Nephron (organoid): Measurements from ENCODE around the gene TMC5.

Experiments
- H3K27ac Mint-ChIP-seq, 3 experiments: 2 replicates each; pipeline ENCODE4 v1.8.0; 2020; ENCODE audit warnings: mixed read lengths in 3 of 3, mild to moderate bottlenecking in 2 of 3, moderate library complexity in 1 of 3
- H3K27me3 Mint-ChIP-seq: 2 replicates; pipeline ENCODE4 v1.8.0; 2021; ENCODE audit warnings: low read depth, mild to moderate bottlenecking, moderate library complexity, mixed read lengths
- H3K36me3 Mint-ChIP-seq: 2 replicates; pipeline ENCODE4 v1.8.0; 2020; ENCODE audit warnings: low read depth, mixed read lengths
- H3K4me1 Mint-ChIP-seq: 2 replicates; pipeline ENCODE4 v1.8.0; 2020; ENCODE audit warnings: mixed read lengths
- H3K4me3 Mint-ChIP-seq, 3 experiments: 2 replicates each; pipeline ENCODE4 v1.8.0; 2020; ENCODE audit warnings: mild to moderate bottlenecking in 3 of 3, mixed read lengths in 3 of 3, moderate library complexity in 2 of 3
- H3K9me3 Mint-ChIP-seq: 2 replicates; pipeline ENCODE4 v1.8.0; 2020; ENCODE audit warnings: mixed read lengths
- CTCF ChIP-seq, 3 experiments: fragments of 200-600 bp; sonication (generic); IDR thresholded peaks; one replicate each; pipeline ENCODE4 v1.5.0; 2021; ENCODE audit warnings: antibody characterized with exemption in 3 of 3; ENCODE audit not compliant: unreplicated experiment in 3 of 3

TMC5 gene

GRCh38 chr16:19458722-19459379, 41.2 kb downstream of the TMC5 start:
- Mint-ChIP-seq H3K27me3 (peaks cover 4% of the 10 kb centered on the region), H3K4me3 (no peak overlapping the region), H3K9me3 (no peaks in the 10 kb centered on the region), H3K27ac (no peak overlapping the region), H3K36me3 (no peaks in the 10 kb centered on the region), H3K4me1 (no peaks in the 10 kb centered on the region)
- TF ChIP-seq CTCF (IDR thresholded peaks at IDR 0.05; ENCODE audit: unreplicated experiment in 3 of 3): no peak

GRCh38 chr16:19460397-19460796, 42.7 kb downstream of the TMC5 start:
- no peaks in the 10 kb centered on the region for H3K9me3 Mint-ChIP-seq
- H3K4me1 Mint-ChIP-seq: no peaks in the 10 kb centered on the region
- H3K27me3 Mint-ChIP-seq: peaks cover 4% of the 10 kb centered on the region
- no peaks in the 10 kb centered on the region for H3K36me3 Mint-ChIP-seq
- H3K27ac Mint-ChIP-seq: no peak overlapping the region
- H3K4me3 Mint-ChIP-seq: no peak overlapping the region
- no peak for TF ChIP-seq CTCF (IDR thresholded peaks at IDR 0.05; ENCODE audit: unreplicated experiment in 3 of 3)

GRCh38 chr16:19463468-19464315, 46.0 kb downstream of the TMC5 start:
- no peaks in the 10 kb centered on the region for H3K36me3 Mint-ChIP-seq
- peaks cover 4% of the 10 kb centered on the region for H3K27me3 Mint-ChIP-seq
- no peak overlapping the region for H3K4me3 Mint-ChIP-seq
- no peaks in the 10 kb centered on the region for H3K9me3 Mint-ChIP-seq
- no peak overlapping the region for H3K27ac Mint-ChIP-seq
- no peak for TF ChIP-seq CTCF (IDR thresholded peaks at IDR 0.05; ENCODE audit: unreplicated experiment in 3 of 3)
- H3K4me1 Mint-ChIP-seq: no peaks in the 10 kb centered on the region

- Mint-ChIP-seq H3K9me3 (no peaks in the 10 kb centered on the region), H3K4me3 (no peak overlapping the region), H3K4me1 (no peaks in the 10 kb centered on the region), H3K27me3 (no peaks in the 10 kb centered on the region), H3K27ac (no peak overlapping the region), H3K36me3 (no peaks in the 10 kb centered on the region)
- TF ChIP-seq CTCF (IDR thresholded peaks at IDR 0.05; ENCODE audit: unreplicated experiment in 3 of 3): no peak
These were observed 50.6 kb downstream of the TMC5 start for GRCh38 chr16:19468300-19468699.

GRCh38 chr16:19472482-19472881, 54.8 kb downstream of the TMC5 start:
- TF ChIP-seq CTCF (IDR thresholded peaks at IDR 0.05; ENCODE audit: unreplicated experiment in 3 of 3): no peak
- Mint-ChIP-seq H3K9me3 (no peaks in the 10 kb centered on the region), H3K27me3 (no peaks in the 10 kb centered on the region), H3K36me3 (no peaks in the 10 kb centered on the region), H3K4me3 (no peak overlapping the region), H3K4me1 (no peaks in the 10 kb centered on the region), H3K27ac (no peak overlapping the region)
